HG03558 (cell line): Measurements from ENCODE around the gene TRAF3.
"Not testable (repeated sequence)": the region's sequence is repeated elsewhere in the genome, so short reads cannot be mapped to it uniquely, and the experiment has no call there.

Source experiments
- ATAC-seq: cut with Tn5 transposase; IDR thresholded peaks from one replicate; pipeline ENCODE4 v1.9.1; 2021; ENCODE audit warnings: moderate number of reproducible peaks; ENCODE audit not compliant: unreplicated experiment; ENCODE audit errors: extremely low read depth

Gene TRAF3

GRCh38 chr14:102854091-102854703, 76.9 kb downstream of the TRAF3 start:
- ATAC-seq: no peak

- no peak for ATAC-seq
Observed at GRCh38 chr14:102856179-102856578, 78.9 kb downstream of the TRAF3 start.

GRCh38 chr14:102857444-102857843, 80.2 kb downstream of the TRAF3 start:
- no peak for ATAC-seq

- no peak for ATAC-seq
Observed at GRCh38 chr14:102859911-102860310, 82.7 kb downstream of the TRAF3 start.

GRCh38 chr14:102862154-102862773, 85.0 kb downstream of the TRAF3 start:
- no peak for ATAC-seq

GRCh38 chr14:102863381-102863780, 86.1 kb downstream of the TRAF3 start:
- ATAC-seq: no peak

GRCh38 chr14:102865916-102866315, 88.7 kb downstream of the TRAF3 start:
- not testable (repeated sequence) for ATAC-seq

GRCh38 chr14:102866982-102867761, 89.9 kb downstream of the TRAF3 start:
- ATAC-seq: no peak

GRCh38 chr14:102867826-102868580, 90.8 kb downstream of the TRAF3 start:
- no peak for ATAC-seq

- ATAC-seq: no peak
Observed at GRCh38 chr14:102868956-102869547, 91.8 kb downstream of the TRAF3 start.

- ATAC-seq: no peak
Observed at GRCh38 chr14:102870246-102870645, 93.0 kb downstream of the TRAF3 start.

GRCh38 chr14:102870994-102871831, 94.0 kb downstream of the TRAF3 start:
- no peak for ATAC-seq

- no peak for ATAC-seq
Observed at GRCh38 chr14:102872020-102872419, 94.8 kb downstream of the TRAF3 start.

GRCh38 chr14:102873131-102873530, 95.9 kb downstream of the TRAF3 start:
- no peak for ATAC-seq

GRCh38 chr14:102873546-102874061, 96.4 kb downstream of the TRAF3 start:
- ATAC-seq: no peak

- ATAC-seq: no peak
Observed at GRCh38 chr14:102875652-102876051, 98.4 kb downstream of the TRAF3 start.

- not testable (repeated sequence) for ATAC-seq
Observed at GRCh38 chr14:102877511-102877910, 100.3 kb downstream of the TRAF3 start.

GRCh38 chr14:102878174-102878969, 101.1 kb downstream of the TRAF3 start:
- no peak for ATAC-seq
